NCI-H345 treated with DMSO at 0.1 percent for 48 hours (cell line): ENCODE data around the gene SEPHS1.

Experiments
- DNase-seq: peaks from one replicate; lab custom pipeline; 2025; ENCODE audit not compliant: unreplicated experiment; lab: John Stamatoyannopoulos, UW

SEPHS1 gene

GRCh38 chr10:13328613-13329012 lies 19.5 kb downstream of the SEPHS1 start:
- DNase-seq: no peak

DNA sequence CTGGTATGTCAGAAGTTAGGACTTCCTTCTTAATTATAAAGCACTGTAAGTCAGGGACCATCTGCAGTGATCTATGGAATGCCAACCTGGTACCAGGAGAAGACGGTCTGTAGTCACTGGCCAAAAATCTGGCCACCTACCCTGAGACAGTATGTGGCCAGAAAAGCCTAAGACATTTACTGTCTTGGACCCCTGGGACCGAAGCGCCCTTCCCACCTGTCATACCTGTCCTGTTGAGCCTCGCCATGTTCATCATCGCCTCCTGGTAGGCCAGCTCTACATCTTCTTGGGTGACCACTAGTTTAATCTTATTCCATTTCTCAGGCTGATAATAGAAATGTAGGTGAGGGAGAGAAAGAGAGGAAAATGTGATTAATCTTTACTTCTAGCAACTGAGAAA lies 20.0 kb downstream of the SEPHS1 start:
- no peak for DNase-seq

DNA sequence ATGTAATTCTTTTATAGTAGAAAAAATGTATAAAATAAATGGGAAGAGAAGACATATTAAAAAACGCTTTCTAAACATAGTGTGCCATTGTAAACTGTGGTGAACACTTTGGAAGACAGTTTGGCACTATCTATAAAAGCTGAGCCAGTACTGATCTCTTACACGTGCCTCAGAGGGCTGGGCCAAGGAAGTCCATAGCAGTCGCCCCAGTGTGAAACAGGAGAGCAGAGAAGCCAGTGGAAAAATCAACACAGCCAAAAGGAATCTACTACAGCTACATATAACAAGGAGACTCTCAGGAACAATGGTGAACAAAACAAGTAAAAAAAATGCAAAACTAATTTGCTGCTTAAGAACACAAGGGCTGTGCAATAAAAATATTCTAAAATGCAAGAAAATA lies 20.6 kb downstream of the SEPHS1 start:
- no peak for DNase-seq

DNA sequence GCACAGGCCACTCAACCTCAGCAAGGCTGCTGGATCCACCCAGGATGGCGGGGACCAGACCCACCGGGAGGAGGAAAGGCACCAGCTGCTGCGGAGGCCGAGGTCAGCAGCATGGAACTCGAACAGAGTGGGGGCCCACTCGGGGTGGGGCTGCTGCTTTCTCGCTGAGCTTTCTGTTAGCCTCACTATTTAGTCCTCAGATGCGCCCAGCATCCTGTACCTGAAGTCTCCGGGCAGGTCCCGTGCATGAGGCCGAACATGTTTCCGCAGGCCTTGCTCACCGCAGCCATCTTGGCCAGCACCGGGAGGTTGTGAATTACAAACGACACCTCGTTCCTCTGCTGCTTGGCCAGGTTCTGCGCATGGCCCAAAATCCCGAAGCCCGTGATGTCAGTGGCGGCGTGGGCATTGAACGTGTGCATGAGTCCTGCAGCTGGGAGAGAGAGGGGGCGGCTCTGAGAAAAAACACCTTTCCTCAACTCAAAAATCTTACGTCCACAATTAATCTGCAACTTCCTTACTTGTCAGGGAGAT lies 25.4 kb downstream of the SEPHS1 start:
- DNase-seq: no peak

DNA sequence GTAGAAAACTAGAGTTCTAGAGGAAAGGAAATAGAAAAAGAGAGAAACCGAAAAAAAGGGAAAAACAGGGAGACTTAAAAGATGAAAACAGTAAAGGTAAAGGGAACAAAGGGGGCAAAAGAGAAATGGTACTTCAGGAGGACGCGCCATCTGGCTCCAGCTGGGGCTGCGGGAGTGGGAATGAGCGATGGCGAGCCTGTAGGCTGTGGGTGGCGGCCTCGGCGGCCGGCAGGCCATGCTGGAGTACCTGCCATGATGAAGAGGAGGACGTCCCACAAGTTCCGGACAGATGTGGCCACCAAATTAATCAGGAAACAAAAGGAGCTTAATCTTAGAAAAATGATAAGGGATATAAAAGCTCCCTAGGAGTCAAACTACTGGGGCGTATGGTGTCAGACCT lies 26.5 kb downstream of the SEPHS1 start:
- no peak for DNase-seq

DNA sequence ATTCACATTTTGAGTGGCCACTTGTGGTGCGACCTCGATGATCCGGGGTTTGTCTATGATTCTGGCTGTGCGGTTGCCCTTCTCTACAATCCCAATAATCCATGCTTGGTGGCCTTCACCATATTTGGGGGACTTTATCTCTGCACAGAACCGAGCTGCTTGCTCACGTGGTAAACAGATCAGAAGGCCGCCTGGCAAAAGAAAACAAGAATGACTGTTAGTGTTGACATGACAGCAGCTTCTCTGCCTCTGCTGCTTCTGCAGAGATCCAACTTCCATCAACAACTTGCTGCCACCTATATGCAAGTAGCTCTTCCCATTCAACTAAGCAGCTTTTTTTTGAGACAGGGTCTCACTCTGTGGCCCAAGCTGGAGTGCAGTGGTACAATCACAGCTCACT lies 28.9 kb downstream of the SEPHS1 start:
- no peak for DNase-seq

- no peak for DNase-seq
These were observed 30.6 kb downstream of the SEPHS1 start for GRCh38 chr10:13317474-13317873.

GRCh38 chr10:13316635-13317311 lies 31.3 kb downstream of the SEPHS1 start:
- DNase-seq: no peak

DNA sequence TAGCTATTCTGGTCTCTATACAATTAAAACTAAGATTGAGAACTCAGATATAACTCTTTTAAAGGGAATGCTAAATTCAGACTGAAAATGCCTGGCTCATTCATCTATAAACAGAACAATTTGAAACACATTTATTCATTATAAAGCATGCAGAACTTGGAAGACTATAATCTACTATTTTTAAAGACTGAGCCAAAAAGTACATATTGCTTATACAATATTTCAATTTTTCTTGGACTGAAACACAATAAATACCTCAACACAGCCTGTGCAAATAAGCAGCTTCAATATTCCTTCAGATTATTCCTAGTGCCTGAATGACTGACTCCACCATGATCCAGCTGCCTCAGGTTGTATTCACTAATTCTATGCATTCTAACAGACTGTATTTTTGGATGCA lies 32.7 kb downstream of the SEPHS1 start:
- no peak for DNase-seq

DNA sequence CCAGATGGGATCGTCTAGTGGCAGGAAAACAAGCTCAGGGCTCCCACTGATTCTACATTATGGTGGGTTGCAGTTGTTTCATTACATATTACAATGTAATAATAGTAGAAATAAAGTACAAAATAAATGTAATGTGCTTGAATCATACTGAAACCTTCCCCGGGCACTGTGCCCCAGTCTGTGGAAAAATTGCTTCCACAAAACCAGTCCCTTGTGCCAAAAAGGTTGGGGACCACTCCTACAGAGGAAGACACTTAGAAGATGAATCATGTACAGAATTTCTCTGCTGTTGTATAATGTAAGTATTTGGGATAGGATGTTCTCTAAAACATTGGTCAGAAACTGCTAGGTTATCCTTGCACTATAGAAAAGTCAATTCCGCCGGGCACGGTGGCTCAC lies 36.9 kb downstream of the SEPHS1 start:
- no peak for DNase-seq

- DNase-seq: no peak
These were observed 37.4 kb downstream of the SEPHS1 start for GRCh38 chr10:13310518-13311176.

DNA sequence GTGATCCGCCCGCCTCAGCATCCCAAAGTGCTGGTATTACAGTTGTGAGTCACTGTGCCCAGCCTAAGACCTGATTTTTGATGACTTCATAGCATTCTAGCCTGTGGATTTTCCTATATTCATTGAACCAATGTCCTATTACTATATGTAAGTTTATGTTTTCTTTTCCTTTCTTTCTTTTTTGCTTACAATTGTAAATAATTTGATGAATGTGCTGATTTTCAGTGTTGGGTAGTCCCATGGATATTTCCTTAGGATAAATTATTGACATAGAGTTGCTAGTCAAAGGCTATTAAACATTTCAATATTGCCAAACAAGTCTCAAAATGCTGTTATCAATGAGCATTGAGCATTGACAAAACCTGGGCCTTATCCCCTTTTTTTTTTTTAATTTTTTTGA lies 38.3 kb downstream of the SEPHS1 start:
- DNase-seq: no peak

DNA sequence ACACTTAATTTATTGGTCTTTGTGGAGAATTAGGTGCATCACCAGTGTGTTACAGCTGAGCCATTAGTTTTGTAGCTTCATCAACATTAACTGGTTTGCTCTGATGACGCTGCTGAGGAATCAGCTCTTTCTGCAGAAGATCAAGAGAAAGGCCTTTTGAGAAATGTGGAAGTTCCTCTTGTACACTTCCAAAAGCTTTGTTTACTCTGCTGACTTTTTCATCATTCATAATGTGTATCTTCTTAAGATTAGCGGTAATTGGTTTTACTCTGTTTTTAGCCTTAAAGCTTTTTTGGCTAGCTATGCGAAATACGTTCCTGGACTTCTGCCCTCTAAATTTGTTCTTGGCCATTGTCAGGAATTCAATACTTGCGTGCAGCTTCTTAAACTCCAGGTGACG lies 40.0 kb downstream of the SEPHS1 start:
- no peak for DNase-seq

DNA sequence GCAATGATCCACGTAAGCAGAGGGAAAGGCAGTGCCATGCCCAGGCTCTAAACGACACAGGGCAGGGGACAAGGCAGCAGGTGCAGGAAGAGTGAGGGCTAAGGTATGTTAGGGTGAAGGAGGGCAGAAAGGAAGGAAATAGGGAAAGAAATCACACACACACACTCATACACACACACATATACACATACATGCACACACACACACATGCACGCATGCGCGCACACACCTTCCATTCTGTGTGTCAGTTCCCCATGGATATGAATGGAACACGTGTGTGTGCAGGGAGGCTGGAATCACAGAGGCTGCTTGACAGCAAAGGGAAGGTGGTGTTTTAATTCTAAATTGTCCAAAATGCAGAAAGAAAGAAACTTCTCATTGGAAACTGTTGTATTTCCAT lies 42.0 kb downstream of the SEPHS1 start:
- no peak for DNase-seq

GRCh38 chr10:13302821-13303555 lies 45.1 kb downstream of the SEPHS1 start:
- DNase-seq: no peak

DNA sequence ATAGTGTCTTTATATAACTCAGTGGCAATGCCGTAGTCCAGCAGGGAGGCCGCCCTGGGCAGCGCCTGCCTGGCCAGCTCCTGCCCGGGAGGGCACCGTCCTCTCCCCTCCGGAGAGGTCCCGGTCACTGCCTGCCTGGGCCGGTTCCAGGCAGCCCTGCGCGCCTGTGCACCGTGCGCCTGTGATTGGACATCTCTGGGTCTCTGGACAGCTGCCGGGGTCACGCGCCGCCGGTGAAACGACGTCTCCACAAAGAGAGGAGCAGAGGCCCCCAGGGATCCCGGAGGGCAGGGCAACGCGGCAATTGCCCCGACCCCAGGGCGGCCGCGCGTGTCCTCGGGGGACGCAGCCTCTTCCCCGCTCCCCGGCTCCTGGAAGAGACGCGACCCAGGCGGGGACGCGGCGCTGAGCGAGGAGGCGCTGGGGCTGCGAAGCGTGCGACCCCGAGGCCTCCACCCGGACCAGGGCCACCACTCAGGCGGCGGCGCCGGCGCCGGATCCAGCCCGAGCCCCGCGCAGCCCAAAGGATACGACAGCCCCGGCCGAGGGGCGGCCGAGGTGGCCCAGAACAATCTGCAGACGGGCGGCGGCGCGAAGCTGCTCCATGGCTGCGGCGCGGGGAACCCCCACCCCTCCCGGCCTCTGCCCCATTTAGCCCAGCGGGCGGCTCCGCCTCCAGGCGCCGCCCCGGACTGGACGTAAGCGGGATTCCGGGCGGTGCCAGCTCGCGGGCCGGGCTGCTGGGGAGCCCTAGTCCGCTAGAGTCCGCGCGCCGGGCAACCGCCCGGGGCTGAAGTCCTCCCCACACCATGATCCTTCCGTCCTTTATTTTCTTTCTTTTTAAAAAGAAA lies 48.4 kb downstream of the SEPHS1 start, which contains the start of gene PHYH:
PHYH (minus strand) TSS at position 628 of the 851 bp plus-strand sequence; CDS start at position 606, 22 bp downstream.
- DNase-seq: no peak

DNA sequence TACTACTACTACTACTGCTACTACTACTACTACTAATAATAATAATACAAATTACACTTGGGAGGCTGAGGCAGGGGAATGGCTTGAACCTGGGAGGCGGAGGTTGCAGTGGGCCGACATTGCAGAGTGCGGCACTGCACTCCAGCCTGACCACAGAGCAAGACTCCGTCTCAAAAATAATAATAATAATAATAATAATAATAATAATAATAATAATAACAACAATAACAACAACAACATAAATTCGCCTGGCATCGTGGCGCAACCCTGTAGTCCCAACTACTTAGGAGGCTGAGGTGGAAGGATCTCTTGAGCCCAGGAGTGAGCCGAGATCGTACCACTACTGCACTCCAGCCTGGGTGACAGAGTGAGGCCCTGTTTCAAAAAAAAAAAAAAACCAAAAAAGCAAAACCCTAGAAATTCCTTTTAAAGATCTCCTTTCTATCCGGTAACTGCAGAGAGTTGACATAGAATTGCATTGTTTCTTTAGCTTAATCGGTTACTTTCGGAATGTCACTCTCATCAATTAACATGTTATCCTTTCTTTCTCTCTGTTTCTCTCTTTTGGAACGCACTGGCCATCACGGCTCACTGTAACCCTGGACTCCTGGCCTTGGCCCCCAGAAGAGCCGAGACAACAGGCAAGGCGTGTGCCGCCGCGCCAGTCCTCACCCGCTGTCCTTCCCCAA lies 49.2 kb downstream of the SEPHS1 start:
- no peak for DNase-seq

DNA sequence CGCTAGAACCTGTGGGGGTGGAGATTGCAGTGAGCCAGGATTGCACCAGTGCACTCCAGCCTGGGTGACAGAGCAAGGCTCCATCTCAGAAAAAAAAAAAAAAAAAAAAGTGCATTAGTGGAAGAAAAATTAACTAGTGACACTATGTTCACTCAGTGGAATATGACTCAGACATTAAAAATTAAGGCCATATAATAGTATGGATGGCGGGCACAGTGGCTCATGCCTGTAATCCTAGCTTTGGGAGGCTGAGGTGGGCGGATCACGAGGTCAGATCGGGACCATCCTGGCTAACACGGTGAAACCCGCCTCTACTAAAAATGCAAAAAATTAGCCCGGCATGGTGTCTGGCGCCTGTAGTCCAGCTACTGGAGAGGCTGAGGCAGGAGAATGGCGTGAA lies 51.6 kb downstream of the SEPHS1 start:
- no peak for DNase-seq

GRCh38 chr10:13294784-13295183 lies 53.3 kb downstream of the SEPHS1 start:
- DNase-seq: no peak
